Femur (tissue), 1 donor: ENCODE results near the gene THSD7B.

Source experiments
- DNase-seq: peaks from one replicate; pipeline ENCODE4 v3.0.0-alpha.2; 2017

The THSD7B gene

DNA sequence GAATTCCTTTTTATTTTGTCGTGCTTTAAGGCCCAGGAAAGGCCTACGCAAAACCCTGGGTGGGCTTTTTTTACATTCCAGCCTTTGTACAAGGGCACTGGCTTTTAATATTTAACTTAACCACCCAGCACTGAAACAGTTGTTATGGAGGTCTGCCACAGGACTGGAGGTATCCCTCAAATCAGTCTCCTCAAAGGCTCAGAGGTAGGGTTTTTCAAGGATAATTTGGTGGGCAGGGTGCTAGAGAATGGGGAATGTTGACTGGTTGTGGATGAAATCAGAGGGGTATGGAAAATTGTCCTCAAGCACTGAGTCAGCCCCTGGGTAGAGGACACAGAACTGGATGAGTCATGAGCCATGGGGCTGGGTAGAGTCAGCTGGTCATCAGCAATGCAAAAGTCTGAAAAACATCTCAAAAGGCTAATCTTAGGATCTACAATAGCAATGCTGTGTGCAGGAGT lies 443.1 kb downstream of the THSD7B start:
- DNase-seq = no peak

GRCh38 chr2:137210039-137210438 lies 444.7 kb downstream of the THSD7B start:
- no peak for DNase-seq

GRCh38 chr2:137211761-137212160 lies 446.4 kb downstream of the THSD7B start:
- no peak for DNase-seq

DNA sequence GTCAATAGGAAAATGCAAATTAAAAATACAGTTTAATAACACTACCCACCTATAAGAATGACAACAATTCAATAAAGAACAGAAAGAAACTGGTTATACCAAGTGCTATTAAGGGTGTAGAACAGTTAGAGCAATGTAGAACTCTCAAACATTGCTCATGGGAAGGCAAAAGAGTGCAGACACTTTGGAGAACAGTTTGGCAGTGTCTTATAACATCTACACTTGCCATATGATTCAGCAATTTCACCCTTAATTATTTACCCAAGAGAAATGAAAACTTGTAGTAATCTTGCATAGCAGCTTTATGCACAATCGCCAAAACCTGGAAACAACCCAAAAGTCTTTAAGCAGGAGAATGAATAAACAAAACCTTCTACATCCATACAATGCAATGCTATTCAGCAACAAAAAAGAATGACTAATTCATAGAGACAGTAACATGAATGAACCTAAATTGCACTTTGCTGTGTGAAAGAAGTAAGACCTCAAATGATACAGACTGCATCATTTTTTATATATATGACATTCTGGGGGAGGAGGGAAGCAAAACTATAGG lies 455.2 kb downstream of the THSD7B start:
- DNase-seq = no peak

- DNase-seq = no peak
These were observed 456.6 kb downstream of the THSD7B start for GRCh38 chr2:137221797-137222492.

DNA sequence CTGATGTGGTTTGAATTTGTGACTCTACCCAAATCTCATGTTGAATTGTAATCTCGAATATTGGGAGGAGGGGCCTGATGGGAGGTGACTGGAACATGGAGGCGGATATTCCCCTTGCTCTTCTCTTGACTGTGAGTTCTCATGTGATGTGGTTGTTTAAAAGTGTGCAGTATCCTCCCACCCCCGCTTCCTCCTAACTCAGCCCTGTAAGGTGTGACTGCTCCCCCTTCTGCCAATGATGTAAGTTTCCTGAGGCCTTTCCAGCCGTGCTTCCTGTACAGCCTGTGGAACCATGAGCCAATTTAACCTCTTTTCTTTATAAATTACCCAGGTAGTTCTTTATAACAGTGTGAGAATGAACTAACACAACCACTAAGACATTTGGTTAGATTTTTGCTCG lies 458.4 kb downstream of the THSD7B start:
- no peak for DNase-seq

- no peak for DNase-seq
These were observed 463.2 kb downstream of the THSD7B start for GRCh38 chr2:137228566-137228965.

GRCh38 chr2:137229834-137230233 lies 464.5 kb downstream of the THSD7B start:
- no peak for DNase-seq

DNA sequence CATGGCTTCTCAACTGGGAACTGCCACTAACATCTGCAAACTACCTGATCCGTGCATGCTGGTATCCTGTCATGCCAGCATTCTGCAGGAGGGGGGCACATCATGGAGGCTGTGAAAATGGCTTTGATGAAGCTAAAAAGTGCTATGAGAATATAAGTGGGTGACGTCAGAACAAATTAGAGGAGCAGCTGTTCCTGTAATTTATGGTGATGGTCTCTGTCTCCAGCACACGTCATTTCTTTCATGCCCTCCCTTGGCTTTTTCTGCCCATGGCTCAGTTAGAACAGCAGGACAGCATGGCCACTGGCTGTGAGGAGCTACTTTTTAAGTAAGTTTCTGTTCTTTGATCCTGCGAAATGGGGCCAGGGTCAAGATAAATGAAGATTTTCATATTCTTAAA lies 466.3 kb downstream of the THSD7B start:
- no peak for DNase-seq

DNA sequence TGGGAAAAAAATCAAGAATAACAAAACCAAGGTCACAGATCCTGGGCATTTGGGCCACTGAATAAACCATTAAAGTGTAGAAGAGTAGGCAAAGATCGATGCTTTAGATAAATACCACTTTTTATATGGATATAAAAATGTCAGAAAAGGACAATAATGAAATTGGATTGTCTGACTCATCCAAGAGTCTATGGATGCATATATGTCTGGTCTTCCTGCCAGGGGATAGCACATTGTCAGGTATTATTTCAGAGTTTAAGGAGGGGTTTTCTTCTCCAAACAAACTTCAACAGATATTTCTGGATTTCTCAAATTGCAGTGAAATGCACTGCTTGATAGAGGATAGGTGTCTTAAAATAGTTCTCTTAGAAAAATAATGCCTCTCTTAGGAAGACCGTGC lies 466.7 kb downstream of the THSD7B start:
- DNase-seq = no peak

DNA sequence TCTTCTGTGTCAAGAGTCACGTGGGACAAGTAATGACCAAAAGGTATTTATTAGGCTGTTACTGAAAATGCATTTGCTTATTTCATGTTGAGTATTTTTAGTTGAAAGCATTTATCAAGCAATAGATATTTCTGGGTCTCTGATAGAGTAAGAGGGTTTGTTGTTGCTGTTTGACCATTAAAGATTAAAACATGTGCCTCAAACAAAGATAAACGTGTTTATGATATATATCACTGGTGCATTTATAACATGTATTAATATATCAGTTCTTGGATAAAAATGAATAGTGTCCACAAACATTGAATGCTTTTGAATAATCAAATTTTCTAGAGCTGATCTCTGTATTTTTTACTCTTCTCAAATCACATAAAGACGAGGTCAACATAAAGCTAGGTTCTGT lies 467.7 kb downstream of the THSD7B start:
- no peak for DNase-seq

DNA sequence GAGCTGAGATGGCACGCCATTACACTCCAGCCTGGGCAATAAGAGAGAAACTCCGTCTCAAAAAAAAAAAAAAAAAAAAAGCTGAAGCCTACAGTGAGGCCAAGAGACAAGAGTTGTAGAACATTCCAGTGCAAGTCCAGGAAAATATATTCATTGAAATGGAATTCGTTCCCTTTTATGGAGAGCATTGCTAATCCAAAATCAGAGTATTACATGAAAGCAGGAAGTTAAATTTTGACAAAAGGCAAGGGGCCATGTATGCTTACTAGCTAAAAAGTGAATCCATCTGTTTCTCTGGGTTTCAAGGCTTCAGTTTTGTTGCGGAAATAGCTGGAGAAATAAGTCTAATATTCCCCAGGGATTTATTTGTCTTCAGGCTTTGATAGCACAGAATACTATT lies 471.7 kb downstream of the THSD7B start:
- DNase-seq = no peak

GRCh38 chr2:137238065-137238464 lies 472.7 kb downstream of the THSD7B start:
- no peak for DNase-seq

DNA sequence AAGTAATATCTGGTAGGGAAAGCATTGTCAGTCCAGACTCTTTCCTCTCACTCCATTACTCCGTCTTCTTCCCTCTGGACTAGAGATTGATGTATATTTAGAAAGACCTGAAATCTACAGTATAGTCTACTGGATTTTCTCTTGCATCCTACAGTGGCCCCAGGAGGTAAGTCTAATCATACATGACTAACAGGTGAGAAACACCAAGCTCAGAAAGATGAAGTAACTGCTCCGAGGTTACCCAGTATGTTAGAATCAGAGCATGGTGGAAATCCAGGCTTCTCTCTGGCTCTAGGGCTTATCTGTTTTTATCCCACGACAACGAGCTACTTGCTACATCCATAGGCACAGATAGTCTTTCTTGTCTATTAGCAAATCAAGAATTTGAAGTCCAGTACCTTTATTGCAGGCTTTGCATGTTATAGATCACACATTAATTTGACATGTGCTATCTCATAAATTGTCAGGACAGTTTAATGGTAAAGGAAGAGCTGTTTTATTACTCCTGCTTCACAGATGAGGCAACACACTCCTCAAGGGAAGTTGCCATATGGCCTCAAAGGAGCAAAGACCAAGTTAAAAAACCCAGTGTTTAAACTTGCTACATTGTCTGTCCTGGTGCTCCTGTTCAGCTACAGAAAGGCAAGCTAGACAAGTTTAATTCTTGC lies 484.3 kb downstream of the THSD7B start:
- no peak for DNase-seq

DNA sequence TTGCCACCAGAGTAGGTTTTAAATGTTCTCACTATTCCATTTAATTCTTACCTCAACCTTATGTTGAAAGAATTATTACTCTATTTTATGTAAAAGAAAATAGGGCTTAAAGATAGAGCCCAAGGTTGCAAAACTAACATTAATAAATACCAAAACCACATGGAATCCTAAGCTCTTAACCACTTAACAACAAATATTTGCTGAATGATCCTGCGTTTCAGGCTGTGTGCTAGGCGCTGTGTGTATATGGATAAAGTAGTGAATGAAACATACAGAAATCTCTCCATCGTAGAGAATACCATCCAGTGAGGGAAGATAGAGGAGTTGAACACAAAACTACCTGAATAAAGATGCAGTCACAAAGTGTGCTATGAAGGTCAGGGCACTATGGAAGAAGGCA lies 485.1 kb downstream of the THSD7B start:
- no peak for DNase-seq

DNA sequence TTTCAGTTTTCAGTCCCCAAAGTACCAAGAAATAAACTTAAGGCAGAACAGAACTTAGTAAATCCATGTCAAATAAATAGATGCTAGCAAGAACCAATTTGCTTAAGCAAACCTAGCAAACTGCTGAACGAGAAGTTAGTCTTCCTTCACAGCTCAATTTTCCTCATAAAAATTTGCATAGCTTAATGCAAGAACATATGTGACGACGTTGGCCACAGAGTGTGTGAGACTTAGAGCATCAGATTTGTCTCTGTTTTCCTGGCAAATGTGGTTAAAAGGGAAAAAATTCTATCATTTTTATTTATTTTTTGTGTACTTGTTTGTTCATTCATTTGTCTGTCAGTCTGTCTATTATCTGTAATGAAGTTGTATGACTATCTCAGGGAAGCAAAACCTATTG lies 485.7 kb downstream of the THSD7B start:
- no peak for DNase-seq

GRCh38 chr2:137252934-137253333 lies 487.6 kb downstream of the THSD7B start:
- DNase-seq = no peak

- no peak for DNase-seq
These were observed 488.7 kb downstream of the THSD7B start for GRCh38 chr2:137254052-137254451.

DNA sequence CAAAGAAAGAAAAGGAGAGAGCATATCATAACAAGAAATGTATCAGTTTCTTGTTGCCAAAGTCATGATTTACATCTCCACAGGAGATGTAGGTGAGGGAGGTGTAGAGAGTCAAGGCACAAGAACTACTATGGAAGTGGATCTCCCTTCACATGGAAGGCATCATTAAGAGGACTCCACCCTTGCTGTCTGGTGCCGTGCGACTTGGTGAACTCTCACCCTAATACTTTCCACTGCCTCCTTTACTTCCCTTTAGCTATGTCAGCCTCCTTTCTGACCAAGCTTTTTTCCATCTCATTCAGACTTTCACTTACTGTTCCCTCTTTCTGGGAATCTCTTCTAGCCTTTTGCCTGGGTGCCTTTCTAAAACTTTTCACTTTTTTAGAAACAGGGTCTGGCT lies 490.0 kb downstream of the THSD7B start:
- no peak for DNase-seq

DNA sequence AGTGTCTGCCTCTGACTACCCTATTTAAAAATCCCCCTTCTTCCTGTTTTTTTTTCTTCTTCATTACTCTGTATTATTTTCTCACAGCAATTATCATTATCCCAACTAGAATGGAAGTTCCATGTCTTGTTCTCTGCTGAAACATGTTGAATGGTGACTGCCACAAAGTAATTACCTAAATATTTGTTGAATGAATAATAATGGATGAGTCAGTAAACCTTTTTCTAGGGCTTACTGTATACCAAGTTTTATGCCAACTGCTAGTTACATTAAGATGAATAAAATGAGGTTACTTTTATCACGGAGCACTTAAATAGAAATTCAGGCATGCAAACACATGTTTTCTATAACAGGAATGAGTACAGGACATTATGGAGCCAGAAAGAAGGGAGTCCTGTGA lies 490.6 kb downstream of the THSD7B start:
- no peak for DNase-seq

GRCh38 chr2:137261881-137262585 lies 496.7 kb downstream of the THSD7B start:
- no peak for DNase-seq

DNA sequence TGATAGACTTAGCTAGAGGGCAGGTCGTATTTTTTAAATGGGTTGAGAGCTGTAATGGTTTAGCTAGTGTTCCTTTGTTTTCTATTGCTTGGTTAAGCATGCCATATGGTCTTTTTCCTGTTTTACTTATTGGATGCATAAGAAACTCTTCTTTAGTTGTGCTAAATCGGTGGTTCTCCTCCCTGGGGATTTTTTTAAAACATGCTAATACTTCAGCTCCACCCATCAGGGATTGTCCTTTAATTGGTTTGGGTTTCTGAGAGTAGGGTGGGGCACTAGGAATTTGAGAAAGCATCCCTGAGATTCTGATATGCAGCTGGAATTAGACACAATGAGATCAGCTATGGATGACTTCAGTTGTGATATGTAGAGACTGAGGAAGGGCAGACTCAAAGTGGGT lies 497.2 kb downstream of the THSD7B start:
- no peak for DNase-seq

- DNase-seq = no peak
These were observed 522.7 kb downstream of the THSD7B start for GRCh38 chr2:137287913-137288639.
